Activated T-cell treated with anti-CD3 and anti-CD28 coated beads for 48 hours (primary cell): ENCODE results near the gene CRYBG1.
"Not testable (repeated sequence)": the region's sequence is repeated elsewhere in the genome, so short reads cannot be mapped to it uniquely, and the experiment has no call there.

Experiments used
- DNase-seq: peaks from one replicate; pipeline ENCODE4 v3.0.0-alpha.2; 2020; ENCODE audit warnings: low read depth

CRYBG1 gene

GRCh38 chr6:106555767-106556166, 195.2 kb downstream of the CRYBG1 start:
- DNase-seq: no peak

- DNase-seq: no peak
These were observed 195.9 kb downstream of the CRYBG1 start for GRCh38 chr6:106556368-106556960.

- DNase-seq: no peak
These were observed 197.3 kb downstream of the CRYBG1 start for GRCh38 chr6:106557837-106558236.

- DNase-seq: no peak
These were observed 197.8 kb downstream of the CRYBG1 start for GRCh38 chr6:106558364-106558763.

- not testable (repeated sequence) for DNase-seq
These were observed 199.1 kb downstream of the CRYBG1 start for GRCh38 chr6:106559659-106560058.

- no peak for DNase-seq
These were observed 200.6 kb downstream of the CRYBG1 start for GRCh38 chr6:106560996-106561685.

- DNase-seq: no peak
These were observed 201.3 kb downstream of the CRYBG1 start for GRCh38 chr6:106561686-106562405.

GRCh38 chr6:106563614-106564013, 203.1 kb downstream of the CRYBG1 start:
- no peak for DNase-seq

- no peak for DNase-seq
These were observed 204.0 kb downstream of the CRYBG1 start for GRCh38 chr6:106564476-106564875.

GRCh38 chr6:106568530-106568929, 208.0 kb downstream of the CRYBG1 start:
- DNase-seq: no peak

GRCh38 chr6:106569428-106569827, 208.9 kb downstream of the CRYBG1 start:
- DNase-seq: no peak

- DNase-seq: no peak
These were observed 211.9 kb downstream of the CRYBG1 start for GRCh38 chr6:106572436-106572835.

- DNase-seq: no peak
These were observed 212.5 kb downstream of the CRYBG1 start for GRCh38 chr6:106572875-106573585.

- DNase-seq: no peak
These were observed 214.4 kb downstream of the CRYBG1 start for GRCh38 chr6:106574741-106575458.

GRCh38 chr6:106579281-106579680, 218.8 kb downstream of the CRYBG1 start:
- no peak for DNase-seq

GRCh38 chr6:106581468-106581867, 221.0 kb downstream of the CRYBG1 start:
- DNase-seq: no peak

GRCh38 chr6:106586815-106587415, 226.4 kb downstream of the CRYBG1 start:
- DNase-seq: no peak

- DNase-seq: not testable (repeated sequence)
These were observed 228.4 kb downstream of the CRYBG1 start for GRCh38 chr6:106588937-106589336.

GRCh38 chr6:106591111-106591825, 230.8 kb downstream of the CRYBG1 start:
- no peak for DNase-seq

GRCh38 chr6:106599440-106599839, 238.9 kb downstream of the CRYBG1 start:
- no peak for DNase-seq

GRCh38 chr6:106600329-106600728, 239.8 kb downstream of the CRYBG1 start:
- no peak for DNase-seq
